T-helper 17 cell (primary cell): Measurements from ENCODE around the gene MAS1. TPM values are rescaled to one million over a fixed set of nuclear protein-coding genes. Genes with fewer than 3 reads are reported as not detected.

Experiments
- ATAC-seq: fragments of 150-1000 bp; cut with Tn5 transposase; 2 replicates; pipeline ENCODE4 v1.10.0; 2021; ENCODE audit warnings: mild to moderate bottlenecking, moderate library complexity
- DNase-seq, 3 donors: peaks; one replicate each; pipeline versions ENCODE4 v3.0.0 to v3.0.0-alpha.2; 2020 to 2021
- H3K9me3 ChIP-seq: one replicate; pipeline ENCODE4 v1.7.0; 2013; ENCODE audit warnings: low read length, mild to moderate bottlenecking; ENCODE audit not compliant: control insufficient read depth, poor library complexity, severe bottlenecking
- H3K27ac Mint-ChIP-seq: one replicate; pipeline ENCODE4 v1.8.0; 2022; ENCODE audit warnings: mild to moderate bottlenecking, moderate library complexity, mixed read lengths
- H3K27me3 Mint-ChIP-seq: one replicate; pipeline ENCODE4 v1.8.0; 2022; ENCODE audit warnings: mixed read lengths
- H3K36me3 Mint-ChIP-seq: one replicate; pipeline ENCODE4 v1.8.0; 2022; ENCODE audit warnings: low read depth, mixed read lengths
- H3K4me1 Mint-ChIP-seq: one replicate; pipeline ENCODE4 v1.8.0; 2022; ENCODE audit warnings: mild to moderate bottlenecking, mixed read lengths
- H3K4me3 Mint-ChIP-seq: one replicate; pipeline ENCODE4 v1.8.0; 2022; ENCODE audit warnings: mild to moderate bottlenecking, moderate library complexity, mixed read lengths
- total RNA-seq, 4 donors: library from RNA in 2 of 4; stranded (reverse) in 2 of 4; gene quantifications; one replicate each; pipeline ENCODE4 v1.2.3 and lab custom pipeline; 2022 to 2026

MAS1 gene
- total RNA-seq, 2 donors from 2014 or later, result not detected

GRCh38 chr6:159866286-159867247 lies 24.2 kb upstream of the MAS1 start:
- Mint-ChIP-seq H3K4me3 (no peak overlapping the region), H3K27ac (no peak overlapping the region), H3K4me1 (peaks cover 13% of the 10 kb centered on the region), H3K27me3 (no peaks in the 10 kb centered on the region), H3K36me3 (peaks cover 3% of the 10 kb centered on the region)
- ATAC-seq (no peak), DNase-seq (no peak)
- no peaks in the 10 kb centered on the region for H3K9me3 ChIP-seq

DNA sequence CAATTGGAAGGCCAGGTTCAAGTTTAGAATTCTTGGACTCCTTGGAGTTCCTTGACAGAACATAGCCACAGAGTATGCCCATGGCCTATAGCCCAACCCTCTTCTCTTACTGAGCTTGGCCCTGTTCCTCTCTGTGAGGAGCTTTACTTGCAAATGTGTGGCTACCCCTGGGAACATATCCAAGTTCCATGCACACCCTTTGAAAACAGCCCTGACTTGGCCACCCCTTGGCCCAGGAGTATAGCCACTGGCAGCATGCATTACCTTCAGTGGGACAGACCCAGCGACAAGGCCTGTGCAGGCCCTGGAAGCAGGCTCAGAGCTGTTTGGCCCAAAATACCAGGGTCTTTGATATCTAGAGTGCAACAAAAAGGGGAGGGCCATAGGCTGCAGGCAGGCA lies 19.5 kb upstream of the MAS1 start:
- ATAC-seq (no peak), DNase-seq (no peak)
- peaks cover 3% of the 10 kb centered on the region for H3K36me3 Mint-ChIP-seq
- peaks cover 14% of the 10 kb centered on the region for H3K27me3 Mint-ChIP-seq
- H3K9me3 ChIP-seq, result no peaks in the 10 kb centered on the region
- no peak overlapping the region for H3K4me3 Mint-ChIP-seq
- no peaks in the 10 kb centered on the region for H3K4me1 Mint-ChIP-seq
- H3K27ac Mint-ChIP-seq, result no peak overlapping the region

- H3K36me3 Mint-ChIP-seq, result peaks cover 3% of the 10 kb centered on the region
These were observed 18.9 kb upstream of the MAS1 start for GRCh38 chr6:159871906-159872305.

GRCh38 chr6:159874435-159874834 lies 16.4 kb upstream of the MAS1 start:
- no peak overlapping the region for H3K27ac Mint-ChIP-seq
- no peak for ATAC-seq
- peaks cover 2% of the 10 kb centered on the region for H3K36me3 Mint-ChIP-seq
- no peak for DNase-seq
- no peak overlapping the region for H3K4me3 Mint-ChIP-seq
- no peaks in the 10 kb centered on the region for H3K4me1 Mint-ChIP-seq
- peaks cover 28% of the 10 kb centered on the region for H3K27me3 Mint-ChIP-seq
- no peaks in the 10 kb centered on the region for H3K9me3 ChIP-seq

More at GRCh38 chr6:159871906-159872305, 18.9 kb upstream of the MAS1 start:
- ATAC-seq (no peak), DNase-seq (no peak)
- H3K9me3 ChIP-seq, result no peaks in the 10 kb centered on the region
- no peaks in the 10 kb centered on the region for H3K4me1 Mint-ChIP-seq
- no peak overlapping the region for H3K27ac Mint-ChIP-seq
- H3K27me3 Mint-ChIP-seq, result peaks cover 15% of the 10 kb centered on the region
- H3K4me3 Mint-ChIP-seq, result no peak overlapping the region

DNA sequence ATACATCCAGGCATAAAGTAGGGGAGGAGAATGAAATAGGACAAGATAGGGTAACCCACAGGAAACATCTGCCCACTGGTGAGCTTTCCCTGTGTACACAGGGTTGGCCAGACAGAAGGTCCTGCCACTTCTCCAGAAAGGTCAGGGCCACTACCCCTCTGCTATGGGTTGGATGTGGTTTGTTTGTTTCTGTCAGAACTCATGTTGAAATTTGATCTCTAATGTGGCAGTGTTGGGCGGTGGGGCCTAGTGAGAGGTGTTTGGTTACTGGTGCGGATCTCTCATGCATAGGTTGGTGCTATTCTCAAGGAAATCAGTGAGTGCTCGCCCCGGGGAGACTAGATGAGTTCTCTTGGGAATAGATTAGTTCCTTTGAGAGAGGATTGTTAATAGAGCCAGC lies 15.6 kb upstream of the MAS1 start:
- Mint-ChIP-seq H3K27ac (no peak overlapping the region), H3K4me1 (no peaks in the 10 kb centered on the region), H3K4me3 (no peak overlapping the region), H3K36me3 (peaks cover 2% of the 10 kb centered on the region), H3K27me3 (peaks cover 33% of the 10 kb centered on the region)
- no peak for DNase-seq
- no peaks in the 10 kb centered on the region for H3K9me3 ChIP-seq
- ATAC-seq, result no peak

GRCh38 chr6:159876242-159876641 lies 14.5 kb upstream of the MAS1 start:
- no peak overlapping the region for H3K27ac Mint-ChIP-seq
- ATAC-seq (no peak), DNase-seq (no peak)
- no peak overlapping the region for H3K4me3 Mint-ChIP-seq
- H3K36me3 Mint-ChIP-seq, result no peaks in the 10 kb centered on the region
- peaks cover 35% of the 10 kb centered on the region for H3K27me3 Mint-ChIP-seq
- H3K4me1 Mint-ChIP-seq, result no peaks in the 10 kb centered on the region
- no peaks in the 10 kb centered on the region for H3K9me3 ChIP-seq

DNA sequence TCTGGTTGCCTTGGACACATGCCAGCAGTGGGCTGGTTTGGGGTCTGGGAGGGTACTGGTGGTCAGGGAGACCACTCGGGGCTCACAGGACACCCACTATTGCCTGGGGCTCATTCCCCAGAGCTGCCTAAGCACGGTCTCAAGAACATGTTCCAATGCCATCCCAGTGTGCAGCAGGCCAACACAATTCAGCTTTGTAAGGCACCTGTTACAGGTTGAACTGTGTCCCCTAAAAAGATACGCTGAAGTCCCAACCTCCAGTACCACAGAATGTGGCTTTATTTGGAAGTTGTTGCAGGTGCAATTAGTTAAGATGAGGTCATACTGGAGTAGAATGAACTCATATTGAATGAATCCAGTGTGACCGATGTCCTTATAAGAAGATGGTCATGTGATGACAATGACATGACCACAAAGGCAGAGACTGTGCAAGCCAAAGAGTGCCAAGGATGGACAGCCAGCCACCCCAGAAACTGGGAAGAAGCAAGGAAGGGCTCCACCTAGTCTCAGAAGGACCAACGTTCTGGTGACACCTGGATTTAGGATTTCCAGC lies 13.5 kb upstream of the MAS1 start:
- ATAC-seq (no peak), DNase-seq (no peak)
- no peaks in the 10 kb centered on the region for H3K9me3 ChIP-seq
- Mint-ChIP-seq H3K27me3 (peaks cover 35% of the 10 kb centered on the region), H3K4me3 (no peak overlapping the region), H3K36me3 (no peaks in the 10 kb centered on the region), H3K4me1 (no peaks in the 10 kb centered on the region), H3K27ac (no peak overlapping the region)

- Mint-ChIP-seq H3K27me3 (peaks cover 35% of the 10 kb centered on the region), H3K36me3 (no peaks in the 10 kb centered on the region), H3K27ac (no peak overlapping the region), H3K4me3 (no peak overlapping the region), H3K4me1 (no peaks in the 10 kb centered on the region)
- H3K9me3 ChIP-seq, result no peaks in the 10 kb centered on the region
- DNase-seq (no peak), ATAC-seq (no peak)
These were observed 12.4 kb upstream of the MAS1 start for GRCh38 chr6:159878341-159878740.

DNA sequence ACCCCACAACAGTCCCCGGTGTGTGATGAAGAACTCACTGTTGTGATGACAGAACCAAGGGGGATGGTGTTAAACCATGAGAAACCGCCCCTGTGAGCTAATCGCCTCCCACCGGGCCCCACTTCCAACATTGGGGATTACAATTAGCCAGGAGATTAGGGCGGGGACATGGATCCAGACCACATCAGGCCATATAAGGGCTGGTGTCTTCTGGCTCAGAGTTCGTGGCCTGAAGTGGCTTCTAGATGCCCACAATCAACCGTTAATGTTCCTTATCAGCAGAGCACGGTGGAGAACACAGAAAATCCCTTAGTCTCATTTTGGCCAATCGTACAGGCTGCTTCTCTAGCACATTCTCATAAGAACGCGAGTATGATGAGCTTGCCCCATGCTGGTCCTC lies 10.9 kb upstream of the MAS1 start:
- ATAC-seq (no peak), DNase-seq (no peak)
- no peaks in the 10 kb centered on the region for H3K9me3 ChIP-seq
- H3K4me1 Mint-ChIP-seq, result no peaks in the 10 kb centered on the region
- H3K27me3 Mint-ChIP-seq, result peaks cover 30% of the 10 kb centered on the region
- no peak overlapping the region for H3K4me3 Mint-ChIP-seq
- no peak overlapping the region for H3K27ac Mint-ChIP-seq
- H3K36me3 Mint-ChIP-seq, result no peaks in the 10 kb centered on the region

DNA sequence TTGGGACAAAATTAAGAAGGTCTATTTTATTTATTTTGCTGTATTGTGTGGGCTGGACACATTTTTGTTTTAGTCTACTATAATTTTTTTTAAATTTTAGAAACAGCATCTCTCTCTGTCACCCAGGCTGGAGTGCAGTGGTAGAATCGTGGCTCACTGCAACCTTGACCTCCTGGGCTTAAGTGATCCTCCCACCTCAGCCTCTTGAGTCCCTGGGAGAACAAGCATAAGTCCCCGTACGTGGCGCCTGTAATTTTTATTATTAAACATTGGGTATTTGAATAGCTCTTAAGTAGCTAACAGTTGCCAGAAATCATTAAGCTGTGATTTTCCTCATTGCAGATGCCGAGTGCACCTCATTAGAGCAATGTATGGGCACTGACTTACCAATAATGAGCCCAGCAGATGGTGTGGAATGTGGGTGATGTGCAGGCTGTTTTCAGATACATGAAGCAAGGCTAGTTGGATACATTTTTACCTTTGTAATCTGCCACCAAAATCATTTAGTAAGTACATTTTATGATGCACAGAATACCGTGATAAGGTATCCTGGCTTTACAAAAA lies 10.3 kb upstream of the MAS1 start:
- ATAC-seq (no peak), DNase-seq (no peak)
- Mint-ChIP-seq H3K27me3 (peaks cover 25% of the 10 kb centered on the region), H3K27ac (no peak overlapping the region), H3K4me1 (no peaks in the 10 kb centered on the region), H3K4me3 (no peak overlapping the region), H3K36me3 (no peaks in the 10 kb centered on the region)
- H3K9me3 ChIP-seq, result no peaks in the 10 kb centered on the region

DNA sequence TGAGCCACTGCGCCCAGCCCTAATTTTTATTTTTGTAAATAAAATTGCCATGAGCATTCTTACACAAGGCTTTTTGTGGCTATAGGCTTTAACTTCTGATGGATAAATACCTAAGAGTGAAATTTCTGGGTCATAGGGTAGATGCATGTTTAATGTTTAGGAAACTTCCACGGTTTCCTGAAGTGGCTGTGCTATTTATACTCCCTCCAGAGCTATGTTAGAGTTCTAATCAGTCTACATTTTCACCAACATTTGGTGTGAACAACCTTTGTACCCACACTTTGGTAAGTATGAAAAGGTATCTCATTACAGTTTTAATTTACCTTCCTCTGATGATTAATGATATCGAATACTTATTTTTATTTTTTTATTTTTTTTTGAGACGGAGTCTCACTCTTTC lies 6.1 kb upstream of the MAS1 start:
- Mint-ChIP-seq H3K4me1 (no peaks in the 10 kb centered on the region), H3K27ac (no peak overlapping the region), H3K36me3 (peaks cover 2% of the 10 kb centered on the region), H3K27me3 (peaks cover 46% of the 10 kb centered on the region), H3K4me3 (no peak overlapping the region)
- ATAC-seq (no peak), DNase-seq (no peak)
- H3K9me3 ChIP-seq, result no peaks in the 10 kb centered on the region

- no peak overlapping the region for H3K4me3 Mint-ChIP-seq
- no peak for ATAC-seq
- peaks cover 2% of the 10 kb centered on the region for H3K36me3 Mint-ChIP-seq
- no peaks in the 10 kb centered on the region for H3K9me3 ChIP-seq
- H3K27ac Mint-ChIP-seq, result no peak overlapping the region
- H3K4me1 Mint-ChIP-seq, result no peaks in the 10 kb centered on the region
- peaks cover 56% of the 10 kb centered on the region for H3K27me3 Mint-ChIP-seq
- DNase-seq, result no peak
These were observed 4.5 kb upstream of the MAS1 start for GRCh38 chr6:159886270-159886669.

GRCh38 chr6:159887146-159887545 lies 3.6 kb upstream of the MAS1 start:
- peaks cover 2% of the 10 kb centered on the region for H3K36me3 Mint-ChIP-seq
- no peak for ATAC-seq
- no peaks in the 10 kb centered on the region for H3K9me3 ChIP-seq
- no peak overlapping the region for H3K27ac Mint-ChIP-seq
- no peak overlapping the region for H3K4me3 Mint-ChIP-seq
- DNase-seq, result no peak
- H3K27me3 Mint-ChIP-seq, result peaks cover 64% of the 10 kb centered on the region
- H3K4me1 Mint-ChIP-seq, result no peaks in the 10 kb centered on the region
